H7 (cell line): Measurements from ENCODE around the gene TRDMT1. TPM values are rescaled to one million over a fixed set of nuclear protein-coding genes. Genes with fewer than 3 reads are reported as not detected.

Experiments
- DNase-seq: peaks from one replicate; pipeline ENCODE4 v3.0.0; 2012
- H3K27me3 ChIP-seq: 2 replicates; pipeline ENCODE4 v1.6.0; 2011; ENCODE audit warnings: mild to moderate bottlenecking, low read length; ENCODE audit not compliant: control insufficient read depth, insufficient read depth
- H3K36me3 ChIP-seq: replicated peaks from 2 replicates; pipeline ENCODE4 v1.5.1; 2011; ENCODE audit warnings: low read length; ENCODE audit not compliant: control insufficient read depth, insufficient read depth
- H3K4me3 ChIP-seq: 2 replicates; pipeline ENCODE4 v1.5.1; 2011; ENCODE audit warnings: low read depth, mild to moderate bottlenecking, control low read depth, low read length, moderate library complexity; ENCODE audit not compliant: insufficient read depth
- total RNA-seq: library from RNA; depleted of rRNA; stranded (reverse); fragments of >200 nt; shearing (Covaris generic); gene quantifications from 2 replicates; pipeline ENCODE4 v1.2.3, GENCODE V29; 2014

The TRDMT1 gene
- total RNA-seq, 1 experiment from 2014 or later, result 8.0 TPM

- Histone ChIP-seq H3K36me3 (peaks cover 24% of the 10 kb centered on the region), H3K27me3 (no peaks in the 10 kb centered on the region), H3K4me3 (no peak overlapping the region)
- no peak for DNase-seq
These were observed 35.1 kb upstream of the TRDMT1 start for GRCh38 chr10:17236468-17237148.

GRCh38 chr10:17235136-17235535 is 33.7 kb upstream of the TRDMT1 start:
- no peak for DNase-seq
- H3K36me3 ChIP-seq, result peaks cover 24% of the 10 kb centered on the region
- H3K4me3 ChIP-seq, result no peak overlapping the region
- H3K27me3 ChIP-seq, result no peaks in the 10 kb centered on the region

GRCh38 chr10:17234431-17234945 is 33.0 kb upstream of the TRDMT1 start:
- H3K27me3 ChIP-seq, result peaks cover 1% of the 10 kb centered on the region; the same call in 1 of the 2 replicates
- DNase-seq, result no peak
- H3K36me3 ChIP-seq, result peaks cover 24% of the 10 kb centered on the region
- H3K4me3 ChIP-seq, result no peak overlapping the region

- DNase-seq, result no peak
- Histone ChIP-seq H3K27me3 (peaks cover 7% of the 10 kb centered on the region; the same call in 1 of the 2 replicates), H3K36me3 (peaks cover 24% of the 10 kb centered on the region), H3K4me3 (no peak overlapping the region)
These were observed 32.0 kb upstream of the TRDMT1 start for GRCh38 chr10:17233286-17233991.

- peaks cover 24% of the 10 kb centered on the region for H3K36me3 ChIP-seq
- no peak overlapping the region for H3K4me3 ChIP-seq
- peaks cover 16% of the 10 kb centered on the region; the same call in 1 of the 2 replicates for H3K27me3 ChIP-seq
- DNase-seq, result no peak
These were observed 30.9 kb upstream of the TRDMT1 start for GRCh38 chr10:17232276-17232960.

GRCh38 chr10:17231788-17232187 is 30.3 kb upstream of the TRDMT1 start:
- peaks cover 24% of the 10 kb centered on the region for H3K36me3 ChIP-seq
- no peak for DNase-seq
- H3K4me3 ChIP-seq, result no peak overlapping the region
- H3K27me3 ChIP-seq, result peaks cover 21% of the 10 kb centered on the region; the same call in 1 of the 2 replicates

- Histone ChIP-seq H3K36me3 (peaks cover 16% of the 10 kb centered on the region), H3K27me3 (peaks cover 24% of the 10 kb centered on the region; the same call in 1 of the 2 replicates), H3K4me3 (peak overlapping the region; percentile 93)
- peak; percentile 78 for DNase-seq
These were observed 28.7 kb upstream of the TRDMT1 start for GRCh38 chr10:17229967-17230682.

GRCh38 chr10:17229717-17229966 is 28.2 kb upstream of the TRDMT1 start:
- Histone ChIP-seq H3K27me3 (peaks cover 24% of the 10 kb centered on the region; the same call in 1 of the 2 replicates), H3K4me3 (peak overlapping the region; percentile 93), H3K36me3 (peaks cover 12% of the 10 kb centered on the region)
- no peak for DNase-seq

GRCh38 chr10:17229016-17229716 is 27.7 kb upstream of the TRDMT1 start:
- H3K27me3 ChIP-seq, result peaks cover 24% of the 10 kb centered on the region; the same call in 1 of the 2 replicates
- H3K4me3 ChIP-seq, result peak overlapping the region; percentile 93
- peaks cover 8% of the 10 kb centered on the region for H3K36me3 ChIP-seq
- DNase-seq, result peak; percentile 85

GRCh38 chr10:17228091-17229015 is 26.9 kb upstream of the TRDMT1 start, which contains the start of gene VIM:
VIM (plus strand) TSS chr10:17228241; CDS start chr10:17229423, 1,182 bp downstream.
- Histone ChIP-seq H3K36me3 (peaks cover 3% of the 10 kb centered on the region), H3K4me3 (peak within 1 kb of the TSS; percentile 93), H3K27me3 (peaks cover 24% of the 10 kb centered on the region; the same call in 1 of the 2 replicates)
- DNase-seq, result peak; percentile 84

GRCh38 chr10:17227367-17228090 is 26.1 kb upstream of the TRDMT1 start:
- Histone ChIP-seq H3K4me3 (peak overlapping the region; percentile 93; the same call in 1 of the 2 replicates), H3K27me3 (peaks cover 24% of the 10 kb centered on the region; the same call in 1 of the 2 replicates), H3K36me3 (peaks cover 1% of the 10 kb centered on the region; the same call in 1 of the 2 replicates)
- DNase-seq, result no peak

GRCh38 chr10:17226891-17227303 is 25.4 kb upstream of the TRDMT1 start:
- Histone ChIP-seq H3K36me3 (no peaks in the 10 kb centered on the region), H3K27me3 (peaks cover 24% of the 10 kb centered on the region; the same call in 1 of the 2 replicates), H3K4me3 (no peak overlapping the region)
- DNase-seq, result peak; percentile 55
